HEK293 (cell line): ENCODE data around the gene PRKG1.

Source experiments
- ZBTB17 ChIP-seq: fragments of 450-650 bp; formaldehyde crosslinking; IDR thresholded peaks from 2 replicates; pipeline ENCODE4 v1.5.1; 2016; ENCODE audit warnings: missing biosample characterization, missing genetic modification characterization
- ZNF138 ChIP-seq: fragments of 450-650 bp; formaldehyde crosslinking; IDR thresholded peaks from 2 replicates; pipeline ENCODE4 v1.5.1; 2016; ENCODE audit warnings: missing biosample characterization, missing genetic modification characterization, borderline replicate concordance
- ZNF514 ChIP-seq: fragments of 450-650 bp; formaldehyde crosslinking; IDR thresholded peaks from 2 replicates; pipeline ENCODE4 v1.5.1; 2016; ENCODE audit warnings: missing biosample characterization, missing genetic modification characterization
- TF ChIP-seq, protein P1 (sequence below): fragments of 450-650 bp; formaldehyde crosslinking; IDR thresholded peaks from 2 replicates; pipeline ENCODE4 v1.5.1; 2016; ENCODE audit warnings: missing biosample characterization, missing genetic modification characterization
- TF ChIP-seq, protein P2 (sequence below): fragments of 450-650 bp; formaldehyde crosslinking; conservative IDR thresholded peaks from 2 replicates; pipeline ENCODE4 v1.5.1; 2016; ENCODE audit warnings: low read depth, missing biosample characterization, missing genetic modification characterization
- TF ChIP-seq, protein P3 (sequence below): fragments of 450-650 bp; formaldehyde crosslinking; IDR thresholded peaks from 2 replicates; pipeline ENCODE4 v1.5.1; 2016; ENCODE audit warnings: missing biosample characterization, missing genetic modification characterization

DNA sequence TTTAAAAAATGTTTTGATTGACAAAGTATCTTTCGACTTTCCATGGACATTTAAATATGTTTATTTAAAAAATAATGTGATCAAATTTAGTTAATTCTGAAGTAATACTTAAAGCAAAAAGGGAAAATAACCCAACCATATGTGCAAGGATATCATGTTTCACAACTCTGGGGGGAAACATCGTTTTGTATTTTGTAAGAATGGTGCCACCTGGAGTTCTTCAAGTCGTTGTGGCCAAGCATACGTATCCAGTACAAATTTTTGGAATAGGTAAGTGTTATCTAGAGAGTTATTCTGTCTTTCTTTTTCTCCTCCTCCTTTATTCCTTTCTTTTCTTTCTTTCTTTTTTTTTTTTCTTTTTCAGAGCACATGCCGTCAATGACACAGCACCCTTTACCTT is 801.3 kb downstream of the PRKG1 start:
- TF ChIP-seq, protein P1, sequence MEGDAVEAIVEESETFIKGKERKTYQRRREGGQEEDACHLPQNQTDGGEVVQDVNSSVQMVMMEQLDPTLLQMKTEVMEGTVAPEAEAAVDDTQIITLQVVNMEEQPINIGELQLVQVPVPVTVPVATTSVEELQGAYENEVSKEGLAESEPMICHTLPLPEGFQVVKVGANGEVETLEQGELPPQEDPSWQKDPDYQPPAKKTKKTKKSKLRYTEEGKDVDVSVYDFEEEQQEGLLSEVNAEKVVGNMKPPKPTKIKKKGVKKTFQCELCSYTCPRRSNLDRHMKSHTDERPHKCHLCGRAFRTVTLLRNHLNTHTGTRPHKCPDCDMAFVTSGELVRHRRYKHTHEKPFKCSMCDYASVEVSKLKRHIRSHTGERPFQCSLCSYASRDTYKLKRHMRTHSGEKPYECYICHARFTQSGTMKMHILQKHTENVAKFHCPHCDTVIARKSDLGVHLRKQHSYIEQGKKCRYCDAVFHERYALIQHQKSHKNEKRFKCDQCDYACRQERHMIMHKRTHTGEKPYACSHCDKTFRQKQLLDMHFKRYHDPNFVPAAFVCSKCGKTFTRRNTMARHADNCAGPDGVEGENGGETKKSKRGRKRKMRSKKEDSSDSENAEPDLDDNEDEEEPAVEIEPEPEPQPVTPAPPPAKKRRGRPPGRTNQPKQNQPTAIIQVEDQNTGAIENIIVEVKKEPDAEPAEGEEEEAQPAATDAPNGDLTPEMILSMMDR (tag by site-specific recombination), result no peak
- no peak for TF ChIP-seq ZNF138
- TF ChIP-seq ZNF514, result no peak
- no peak for TF ChIP-seq ZBTB17 (tag by site-specific recombination)
- TF ChIP-seq, protein P2, sequence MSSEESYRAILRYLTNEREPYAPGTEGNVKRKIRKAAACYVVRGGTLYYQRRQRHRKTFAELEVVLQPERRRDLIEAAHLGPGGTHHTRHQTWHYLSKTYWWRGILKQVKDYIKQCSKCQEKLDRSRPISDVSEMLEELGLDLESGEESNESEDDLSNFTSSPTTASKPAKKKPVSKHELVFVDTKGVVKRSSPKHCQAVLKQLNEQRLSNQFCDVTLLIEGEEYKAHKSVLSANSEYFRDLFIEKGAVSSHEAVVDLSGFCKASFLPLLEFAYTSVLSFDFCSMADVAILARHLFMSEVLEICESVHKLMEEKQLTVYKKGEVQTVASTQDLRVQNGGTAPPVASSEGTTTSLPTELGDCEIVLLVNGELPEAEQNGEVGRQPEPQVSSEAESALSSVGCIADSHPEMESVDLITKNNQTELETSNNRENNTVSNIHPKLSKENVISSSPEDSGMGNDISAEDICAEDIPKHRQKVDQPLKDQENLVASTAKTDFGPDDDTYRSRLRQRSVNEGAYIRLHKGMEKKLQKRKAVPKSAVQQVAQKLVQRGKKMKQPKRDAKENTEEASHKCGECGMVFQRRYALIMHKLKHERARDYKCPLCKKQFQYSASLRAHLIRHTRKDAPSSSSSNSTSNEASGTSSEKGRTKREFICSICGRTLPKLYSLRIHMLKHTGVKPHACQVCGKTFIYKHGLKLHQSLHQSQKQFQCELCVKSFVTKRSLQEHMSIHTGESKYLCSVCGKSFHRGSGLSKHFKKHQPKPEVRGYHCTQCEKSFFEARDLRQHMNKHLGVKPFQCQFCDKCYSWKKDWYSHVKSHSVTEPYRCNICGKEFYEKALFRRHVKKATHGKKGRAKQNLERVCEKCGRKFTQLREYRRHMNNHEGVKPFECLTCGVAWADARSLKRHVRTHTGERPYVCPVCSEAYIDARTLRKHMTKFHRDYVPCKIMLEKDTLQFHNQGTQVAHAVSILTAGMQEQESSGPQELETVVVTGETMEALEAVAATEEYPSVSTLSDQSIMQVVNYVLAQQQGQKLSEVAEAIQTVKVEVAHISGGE (tag by site-specific recombination), result no peak
- TF ChIP-seq, protein P3, sequence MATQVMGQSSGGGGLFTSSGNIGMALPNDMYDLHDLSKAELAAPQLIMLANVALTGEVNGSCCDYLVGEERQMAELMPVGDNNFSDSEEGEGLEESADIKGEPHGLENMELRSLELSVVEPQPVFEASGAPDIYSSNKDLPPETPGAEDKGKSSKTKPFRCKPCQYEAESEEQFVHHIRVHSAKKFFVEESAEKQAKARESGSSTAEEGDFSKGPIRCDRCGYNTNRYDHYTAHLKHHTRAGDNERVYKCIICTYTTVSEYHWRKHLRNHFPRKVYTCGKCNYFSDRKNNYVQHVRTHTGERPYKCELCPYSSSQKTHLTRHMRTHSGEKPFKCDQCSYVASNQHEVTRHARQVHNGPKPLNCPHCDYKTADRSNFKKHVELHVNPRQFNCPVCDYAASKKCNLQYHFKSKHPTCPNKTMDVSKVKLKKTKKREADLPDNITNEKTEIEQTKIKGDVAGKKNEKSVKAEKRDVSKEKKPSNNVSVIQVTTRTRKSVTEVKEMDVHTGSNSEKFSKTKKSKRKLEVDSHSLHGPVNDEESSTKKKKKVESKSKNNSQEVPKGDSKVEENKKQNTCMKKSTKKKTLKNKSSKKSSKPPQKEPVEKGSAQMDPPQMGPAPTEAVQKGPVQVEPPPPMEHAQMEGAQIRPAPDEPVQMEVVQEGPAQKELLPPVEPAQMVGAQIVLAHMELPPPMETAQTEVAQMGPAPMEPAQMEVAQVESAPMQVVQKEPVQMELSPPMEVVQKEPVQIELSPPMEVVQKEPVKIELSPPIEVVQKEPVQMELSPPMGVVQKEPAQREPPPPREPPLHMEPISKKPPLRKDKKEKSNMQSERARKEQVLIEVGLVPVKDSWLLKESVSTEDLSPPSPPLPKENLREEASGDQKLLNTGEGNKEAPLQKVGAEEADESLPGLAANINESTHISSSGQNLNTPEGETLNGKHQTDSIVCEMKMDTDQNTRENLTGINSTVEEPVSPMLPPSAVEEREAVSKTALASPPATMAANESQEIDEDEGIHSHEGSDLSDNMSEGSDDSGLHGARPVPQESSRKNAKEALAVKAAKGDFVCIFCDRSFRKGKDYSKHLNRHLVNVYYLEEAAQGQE, result no peak
